Naive thymus-derived CD8-positive, alpha-beta T cell (primary cell): ENCODE results near the gene NLK. TPM values are rescaled to one million over a fixed set of nuclear protein-coding genes. Genes with fewer than 3 reads are reported as not detected.
A peak's percentile ranks its signal among the peaks of the same experiment; 100 is the strongest.
"Not testable (repeated sequence)": the region's sequence is repeated elsewhere in the genome, so short reads cannot be mapped to it uniquely, and the experiment has no call there.

Experiments
- ATAC-seq, 2 donors: fragments of 150-1000 bp; cut with Tn5 transposase in 1 of 2; sonication (Bioruptor Pico), chemical (Tn5 transposase) in 1 of 2; 1 replicate in 1 of 2; 2 replicates in 1 of 2; pipeline ENCODE4 v1.10.0; 2021; ENCODE audit warnings: mild to moderate bottlenecking in 2 of 2, moderate library complexity in 2 of 2
- POLR2A ChIA-PET: fragments of 350-600 bp; sonication (Branson Sonifier 250); formaldehyde crosslinking; loops from one replicate; lab custom pipeline; 2021; ENCODE audit warnings: antibody characterized with exemption; lab: Charles Lee
- DNase-seq, 10 donors: peaks; one replicate each; pipeline versions ENCODE4 v3.0.0 to v3.0.0-alpha.2; 2020 to 2022
- H3K27ac Mint-ChIP-seq, 10 donors: one replicate each; pipeline ENCODE4 v1.8.0; 2020 to 2022; ENCODE audit warnings: mild to moderate bottlenecking in 10 of 10, mixed read lengths in 10 of 10, moderate library complexity in 4 of 10, inconsistent platforms in 1 of 10
- H3K27me3 Mint-ChIP-seq, 5 donors: one replicate each; pipeline ENCODE4 v1.8.0; 2021 to 2022; ENCODE audit warnings: mixed read lengths in 5 of 5
- H3K36me3 Mint-ChIP-seq, 3 donors: one replicate each; pipeline ENCODE4 v1.8.0; 2020 to 2022; ENCODE audit warnings: mixed read lengths in 3 of 3, mild to moderate bottlenecking in 2 of 3, inconsistent platforms in 1 of 3
- H3K4me1 Mint-ChIP-seq, 4 donors: one replicate each; pipeline ENCODE4 v1.8.0; 2021 to 2022; ENCODE audit warnings: mixed read lengths in 4 of 4
- H3K4me3 Mint-ChIP-seq, 10 donors: one replicate each; pipeline ENCODE4 v1.8.0; 2020 to 2022; ENCODE audit warnings: mild to moderate bottlenecking in 10 of 10, mixed read lengths in 10 of 10, moderate library complexity in 6 of 10, inconsistent platforms in 1 of 10
- H3K9me3 Mint-ChIP-seq, 9 donors: one replicate each; pipeline ENCODE4 v1.8.0; 2020 to 2022; ENCODE audit warnings: mixed read lengths in 9 of 9, mild to moderate bottlenecking in 3 of 9, inconsistent platforms in 1 of 9, moderate library complexity in 1 of 9
- polyA plus RNA-seq, 3 donors: library from polyadenylated mRNA; unstranded; fragments of 300-500 nt; fragmentation: Illumina TruSeq; gene quantifications; one replicate each; pipeline ENCODE4 v1.2.3, GENCODE V29; 2021
- total RNA-seq, 8 experiments: library from RNA in 2 of 8; stranded (reverse) in 2 of 8; gene quantifications; one replicate each; pipeline ENCODE4 v1.2.3 and lab custom pipeline; 2021 to 2026

The NLK gene
- total and polyA plus RNA-seq, 5 experiments from 2014 or later = 1.5 to 15.4 (median 2.1) TPM

DNA sequence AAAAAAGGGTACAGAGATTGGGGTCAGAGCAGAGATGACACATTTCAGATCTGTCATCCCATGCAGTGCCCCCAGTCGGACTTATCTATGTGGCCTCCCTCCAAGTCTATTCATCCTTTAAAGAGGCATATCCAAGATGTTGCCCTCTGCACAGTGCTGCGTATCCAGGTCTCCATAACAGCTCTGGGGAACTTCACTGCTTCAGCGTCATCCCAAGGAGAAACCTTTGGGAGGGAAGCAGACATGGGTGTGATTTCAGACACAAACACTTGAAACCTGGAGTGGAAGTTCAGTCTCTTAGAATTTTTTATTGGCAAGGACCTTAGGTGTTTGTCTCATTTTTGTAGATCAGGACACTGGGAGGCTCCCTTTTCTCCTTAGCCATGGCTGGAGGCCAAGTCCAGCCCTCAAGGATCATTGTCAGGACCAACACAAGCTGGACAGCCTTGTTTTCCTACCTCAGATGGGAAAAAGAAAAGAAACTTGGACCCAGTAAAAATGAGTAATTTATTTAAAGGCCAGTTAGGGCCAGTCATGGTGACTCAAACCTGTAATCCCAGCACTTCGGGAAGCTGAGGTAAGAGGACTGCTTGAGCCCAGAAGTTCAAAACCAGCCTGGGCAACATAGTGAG, 23.9 kb upstream of the NLK start:
- no peak overlapping the region for H3K4me3 Mint-ChIP-seq
- ATAC-seq (no peak), DNase-seq (no peak)
- H3K4me1 Mint-ChIP-seq = no peaks in the 10 kb centered on the region
- POLR2A ChIA-PET = no interaction called here
- H3K36me3 Mint-ChIP-seq = no peaks in the 10 kb centered on the region
- peaks cover 0 to 14% (median 4%) of the 10 kb centered on the region in 5 donors for H3K27me3 Mint-ChIP-seq
- H3K9me3 Mint-ChIP-seq = peaks cover 0 to 3% (median 0%) of the 10 kb centered on the region in 9 donors
- no peak overlapping the region for H3K27ac Mint-ChIP-seq

DNA sequence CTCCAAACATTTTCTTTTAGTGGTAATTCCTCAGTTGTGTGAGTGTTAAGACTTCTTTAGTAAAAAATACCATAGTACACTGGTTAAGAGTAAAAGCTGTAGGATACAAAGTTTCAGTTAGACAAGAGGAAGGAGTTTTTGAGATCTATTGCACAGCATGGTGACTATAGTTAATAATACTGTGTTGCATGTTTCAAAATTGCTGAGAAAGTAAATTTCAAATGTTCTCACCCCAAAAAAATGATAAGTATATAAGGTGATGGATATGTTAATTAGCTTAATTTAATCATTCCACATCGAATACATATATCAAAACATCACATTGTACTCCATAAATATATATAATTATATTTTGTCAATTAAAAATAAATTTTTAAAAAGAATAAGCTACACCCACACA, 22.0 kb upstream of the NLK start:
- DNase-seq = no peak
- H3K4me1 Mint-ChIP-seq = no peaks in the 10 kb centered on the region
- POLR2A ChIA-PET = no interaction called here
- H3K4me3 Mint-ChIP-seq = no peak overlapping the region
- H3K27me3 Mint-ChIP-seq = peaks cover 0 to 14% (median 4%) of the 10 kb centered on the region in 5 donors
- ATAC-seq = no peak
- H3K27ac Mint-ChIP-seq = no peak overlapping the region
- no peaks in the 10 kb centered on the region for H3K9me3 Mint-ChIP-seq
- H3K36me3 Mint-ChIP-seq = no peaks in the 10 kb centered on the region

GRCh38 chr17:28029044-28029443, 13.4 kb upstream of the NLK start:
- no peak overlapping the region for H3K4me3 Mint-ChIP-seq
- H3K27me3 Mint-ChIP-seq = no peaks in the 10 kb centered on the region
- peaks cover 0 to 6% (median 0%) of the 10 kb centered on the region in 9 donors for H3K9me3 Mint-ChIP-seq
- H3K4me1 Mint-ChIP-seq = no peaks in the 10 kb centered on the region
- no peak for DNase-seq
- POLR2A ChIA-PET = interaction anchor here (0.7 kb wide), 1 partner anchor 12 kb away, joined by 3 read pairs; no protein-coding TSS in a partner anchor
- H3K36me3 Mint-ChIP-seq = peaks cover 0 to 6% (median 3%) of the 10 kb centered on the region in 3 donors
- H3K27ac Mint-ChIP-seq = no peak overlapping the region
- no peak for ATAC-seq

- POLR2A ChIA-PET = no interaction called here
- ATAC-seq = no peak
These were observed 12.1 kb upstream of the NLK start for GRCh38 chr17:28030386-28030785.

DNA sequence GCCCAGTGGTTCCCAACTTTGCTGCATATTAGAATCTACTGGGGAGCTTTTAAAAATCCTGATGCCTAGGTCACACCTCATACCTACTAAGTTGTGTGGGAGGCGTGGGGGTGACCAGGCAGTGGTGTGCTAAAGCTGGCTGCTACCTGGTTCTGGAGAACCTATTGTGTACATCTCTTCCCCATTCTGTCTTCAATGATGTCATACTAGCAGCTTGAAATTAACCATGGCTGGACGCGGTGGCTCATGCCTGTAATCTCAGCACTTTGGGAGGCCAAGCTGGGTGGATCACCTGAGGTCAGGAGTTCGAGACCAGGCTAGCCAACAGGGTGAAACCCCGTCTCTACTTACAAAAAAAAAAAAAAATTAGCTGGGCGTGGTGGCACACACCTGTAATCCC, 11.3 kb upstream of the NLK start:
- Mint-ChIP-seq H3K36me3 (peaks cover 0 to 6% (median 3%) of the 10 kb centered on the region in 3 donors), H3K4me1 (peaks cover 0 to 3% (median under 1%) of the 10 kb centered on the region in 4 donors), H3K9me3 (peaks cover 0 to 6% (median 0%) of the 10 kb centered on the region in 9 donors), H3K4me3 (no peak overlapping the region), H3K27ac (no peak overlapping the region), H3K27me3 (no peaks in the 10 kb centered on the region)
- POLR2A ChIA-PET = no interaction called here
- ATAC-seq (no peak), DNase-seq (no peak)

More at GRCh38 chr17:28030386-28030785, 12.1 kb upstream of the NLK start:
- Mint-ChIP-seq H3K27me3 (no peaks in the 10 kb centered on the region), H3K36me3 (peaks cover 0 to 6% (median 3%) of the 10 kb centered on the region in 3 donors), H3K4me1 (peaks cover 0 to 3% (median under 1%) of the 10 kb centered on the region in 4 donors), H3K27ac (no peak overlapping the region), H3K9me3 (peaks cover 0 to 6% (median 0%) of the 10 kb centered on the region in 9 donors), H3K4me3 (no peak overlapping the region)
- DNase-seq = no peak

DNA sequence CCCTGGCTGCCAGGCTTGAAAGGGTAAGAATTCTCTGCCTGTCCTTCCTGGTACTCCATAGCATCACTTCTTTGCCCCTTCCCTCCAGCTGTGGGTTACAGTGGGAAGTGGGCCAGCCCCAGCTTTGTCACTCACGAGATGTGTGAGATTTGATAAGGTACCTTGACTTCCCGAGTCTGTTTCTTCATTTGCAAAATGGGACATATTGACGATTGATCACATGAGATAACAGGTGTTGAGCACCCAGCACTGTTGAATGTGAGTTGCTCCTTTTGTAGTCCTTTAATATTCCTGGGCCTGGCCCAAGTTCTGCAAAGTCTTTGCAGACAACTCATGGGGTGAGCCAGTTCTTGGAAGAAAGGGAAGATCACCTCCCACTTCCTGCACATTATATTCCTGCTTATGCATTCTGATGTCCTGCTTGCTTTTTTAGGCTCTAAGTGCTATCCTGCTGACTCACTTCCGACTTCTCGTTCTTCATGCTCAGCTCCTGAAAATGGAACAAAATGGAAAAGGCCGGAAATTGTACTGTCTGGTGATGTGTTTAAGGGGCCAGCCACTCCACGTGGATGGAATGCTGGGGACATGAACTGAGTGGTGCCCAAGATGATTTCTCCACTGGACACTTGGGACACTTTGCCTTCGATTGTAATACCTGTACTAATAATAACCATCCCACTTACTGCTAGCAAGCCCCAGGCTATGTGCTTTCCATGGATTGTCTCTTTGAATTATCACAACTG, 8.3 kb upstream of the NLK start:
- Mint-ChIP-seq H3K4me3 (no peak overlapping the region), H3K27me3 (no peaks in the 10 kb centered on the region), H3K27ac (no peak overlapping the region), H3K36me3 (no peaks in the 10 kb centered on the region), H3K9me3 (no peaks in the 10 kb centered on the region), H3K4me1 (peaks cover 2 to 6% (median 4%) of the 10 kb centered on the region in 4 donors)
- POLR2A ChIA-PET = no interaction called here
- ATAC-seq = no peak
- DNase-seq = no peak

DNA sequence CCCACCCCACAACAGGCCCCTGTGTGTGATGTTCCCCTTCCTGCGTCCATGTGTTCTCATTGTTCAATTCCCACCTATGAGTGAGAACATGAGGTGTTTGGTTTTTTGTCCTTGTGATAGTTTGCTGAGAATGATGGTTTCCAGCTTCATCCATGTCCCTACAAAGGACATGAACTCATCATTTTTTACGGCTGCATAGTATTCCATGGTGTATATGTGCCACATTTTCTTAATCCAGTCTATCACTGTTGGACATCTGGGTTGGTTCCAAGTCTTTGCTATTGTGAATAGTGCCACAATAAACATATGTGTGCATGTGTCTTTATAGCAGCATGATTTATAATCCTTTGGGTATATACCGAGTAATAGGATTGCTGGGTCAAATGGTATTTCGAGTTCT, 7.0 kb upstream of the NLK start:
- DNase-seq, H3K27ac Mint-ChIP-seq, H3K27me3 Mint-ChIP-seq, H3K36me3 Mint-ChIP-seq, POLR2A ChIA-PET, H3K9me3 Mint-ChIP-seq, ATAC-seq, H3K4me3 Mint-ChIP-seq: not testable (repeated sequence)
- peaks cover 3 to 12% (median 8%) of the 10 kb centered on the region in 4 donors for H3K4me1 Mint-ChIP-seq

DNA sequence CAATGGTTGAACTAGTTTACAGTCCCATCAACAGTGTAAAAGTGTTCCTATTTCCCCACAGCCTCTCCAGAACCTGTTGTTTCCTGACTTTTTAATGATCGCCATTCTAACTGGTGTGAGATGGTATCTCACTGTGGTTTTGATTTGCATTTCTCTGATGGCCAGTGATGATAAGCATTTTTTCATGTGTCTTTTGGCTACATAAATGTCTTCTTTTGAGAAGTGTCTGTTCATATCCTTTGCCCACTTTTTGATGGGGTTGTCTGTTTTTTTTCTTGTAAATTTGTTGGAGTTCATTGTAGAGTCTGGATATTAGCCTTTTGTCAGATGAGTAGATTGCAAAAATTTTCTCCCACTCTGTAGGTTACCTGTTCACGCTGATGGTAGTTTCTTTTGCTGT, 6.6 kb upstream of the NLK start:
- H3K27ac Mint-ChIP-seq, H3K27me3 Mint-ChIP-seq, ATAC-seq, H3K9me3 Mint-ChIP-seq, POLR2A ChIA-PET, H3K4me3 Mint-ChIP-seq, DNase-seq, H3K36me3 Mint-ChIP-seq: not testable (repeated sequence)
- peaks cover 4 to 15% (median 11%) of the 10 kb centered on the region in 4 donors for H3K4me1 Mint-ChIP-seq

DNA sequence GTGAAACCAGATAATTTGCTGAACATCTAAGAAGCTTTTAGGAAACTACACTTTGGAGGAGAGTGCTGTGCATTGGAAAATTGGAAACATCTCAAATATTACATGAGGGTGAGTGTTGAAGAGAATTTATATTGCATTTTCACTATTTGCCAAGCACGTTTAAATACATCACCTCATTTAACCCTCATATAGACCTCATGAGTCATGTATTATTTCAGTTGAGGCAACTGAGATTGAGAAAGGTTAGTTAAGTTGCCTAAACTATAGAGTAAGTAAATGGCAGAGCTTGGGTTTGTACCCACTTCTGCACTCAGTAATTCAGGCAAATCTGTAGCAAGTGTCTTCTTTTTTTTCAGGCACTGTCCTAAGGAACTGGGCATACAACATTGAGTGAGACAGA, 3.7 kb upstream of the NLK start:
- Mint-ChIP-seq H3K27ac (peak overlapping the region in 4 of 10 donors; percentile 8 to 86 (median 53)), H3K4me1 (peaks cover 22 to 40% (median 32%) of the 10 kb centered on the region in 4 donors), H3K27me3 (no peaks in the 10 kb centered on the region), H3K4me3 (peak overlapping the region in 1 of 10 donors; percentile 7), H3K36me3 (no peaks in the 10 kb centered on the region), H3K9me3 (no peaks in the 10 kb centered on the region)
- DNase-seq (no peak), ATAC-seq (no peak)
- POLR2A ChIA-PET = no interaction called here

DNA sequence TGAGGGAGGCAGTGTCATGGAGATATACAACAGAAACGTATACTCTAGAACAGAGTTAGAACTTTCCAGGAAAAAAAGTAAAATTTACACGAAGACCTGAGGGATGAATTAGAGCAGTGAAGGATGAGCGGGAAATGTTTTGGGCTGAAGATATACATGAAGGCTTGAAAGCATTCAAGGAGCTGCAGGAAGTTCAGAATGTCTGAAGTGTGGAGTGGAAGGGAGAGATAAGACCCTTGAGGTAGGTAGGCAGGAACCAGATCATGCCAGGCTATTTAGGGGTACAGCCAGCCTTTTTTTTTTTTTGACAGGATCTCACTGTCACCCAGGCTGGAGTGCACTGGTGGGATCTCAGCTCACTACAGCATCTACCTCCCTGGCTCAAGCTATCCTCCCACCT, 3.2 kb upstream of the NLK start:
- peaks cover 0 to under 1% (median 0%) of the 10 kb centered on the region in 3 donors for H3K36me3 Mint-ChIP-seq
- POLR2A ChIA-PET = no interaction called here
- peak overlapping the region in 4 of 10 donors; percentile 3 to 58 (median 11) for H3K4me3 Mint-ChIP-seq
- no peaks in the 10 kb centered on the region for H3K27me3 Mint-ChIP-seq
- ATAC-seq = no peak
- peaks cover 21 to 45% (median 36%) of the 10 kb centered on the region in 4 donors for H3K4me1 Mint-ChIP-seq
- H3K9me3 Mint-ChIP-seq = no peaks in the 10 kb centered on the region
- H3K27ac Mint-ChIP-seq = peak overlapping the region in 5 of 10 donors; percentile 8 to 86 (median 36)
- DNase-seq = no peak

- H3K4me1 Mint-ChIP-seq = peaks cover 25 to 56% (median 46%) of the 10 kb centered on the region in 4 donors
- POLR2A ChIA-PET = interaction anchor here (0.6 kb wide), 1 partner anchor 211 kb away, joined by 3 read pairs; no protein-coding TSS in a partner anchor
- no peaks in the 10 kb centered on the region for H3K9me3 Mint-ChIP-seq
- H3K27me3 Mint-ChIP-seq = no peaks in the 10 kb centered on the region
- peaks cover 0 to 2% (median 0%) of the 10 kb centered on the region in 3 donors for H3K36me3 Mint-ChIP-seq
- H3K27ac Mint-ChIP-seq = peak overlapping the region in 7 of 10 donors; percentile 11 to 93 (median 86)
- ATAC-seq (no peak), DNase-seq (no peak)
- peak overlapping the region; percentile 81 to 94 (median 88) for H3K4me3 Mint-ChIP-seq
These were observed 2.1 kb upstream of the NLK start for GRCh38 chr17:28040406-28040805.

- Mint-ChIP-seq H3K4me1 (peaks cover 29 to 65% (median 53%) of the 10 kb centered on the region in 4 donors), H3K36me3 (peaks cover 0 to 2% (median 0%) of the 10 kb centered on the region in 3 donors), H3K4me3 (peak overlapping the region; percentile 81 to 94 (median 88)), H3K27me3 (no peaks in the 10 kb centered on the region), H3K9me3 (no peaks in the 10 kb centered on the region), H3K27ac (peak overlapping the region; percentile 67 to 93 (median 88))
- POLR2A ChIA-PET = interaction anchor here (0.6 to 1.6 kb wide), 12 partner anchors 9 to 316 kb away, joined by 3 to 6 read pairs (median 3); partner anchors contain the start of genes POLDIP2 and TNFAIP1
- peak; percentile 97 to 100 (median 99) for DNase-seq
- peak; percentile 94 to 95 for ATAC-seq
These were observed 1.2 kb upstream of the NLK start for GRCh38 chr17:28041068-28041843.
